C1 segment of cervical spinal cord (tissue), 14 donors: ENCODE data around the gene SV2B.
"Not testable (repeated sequence)": the region's sequence is repeated elsewhere in the genome, so short reads cannot be mapped to it uniquely, and the experiment has no call there.

Source experiments
- DNase-seq, 14 donors: peaks; one replicate each; lab custom pipeline; 2025; lab: John Stamatoyannopoulos, UW

Gene SV2B

GRCh38 chr15:91099995-91100813 lies at the start of gene SV2B:
TSS of gene SV2B (plus strand) at chr15:91100257. CDS start at chr15:91226264, 126,007 bp downstream.
- peak in 4 of 14 donors; percentile 18 to 76 (median 35) for DNase-seq

GRCh38 chr15:91051248-91051647 lies 48.8 kb upstream of the SV2B start:
- no peak for DNase-seq

GRCh38 chr15:91054816-91055215 lies 45.2 kb upstream of the SV2B start:
- DNase-seq, result no peak

- peak in 12 of 14 donors; percentile 9 to 85 (median 42) for DNase-seq
Measured at GRCh38 chr15:91055548-91056331, 44.3 kb upstream of the SV2B start.

- no peak for DNase-seq
Measured at GRCh38 chr15:91061230-91061629, 38.8 kb upstream of the SV2B start.

GRCh38 chr15:91061997-91062396 lies 38.1 kb upstream of the SV2B start:
- no peak for DNase-seq

GRCh38 chr15:91065505-91065904 lies 34.6 kb upstream of the SV2B start:
- no peak for DNase-seq

- no peak for DNase-seq
Measured at GRCh38 chr15:91067036-91067435, 33.0 kb upstream of the SV2B start.

GRCh38 chr15:91068436-91068835 lies 31.6 kb upstream of the SV2B start:
- no peak for DNase-seq

GRCh38 chr15:91068966-91069365 lies 31.1 kb upstream of the SV2B start:
- DNase-seq, result no peak

GRCh38 chr15:91070872-91071271 lies 29.2 kb upstream of the SV2B start:
- no peak for DNase-seq

GRCh38 chr15:91072161-91072560 lies 27.9 kb upstream of the SV2B start:
- DNase-seq, result no peak

- no peak for DNase-seq
Measured at GRCh38 chr15:91073077-91073476, 27.0 kb upstream of the SV2B start.

- no peak for DNase-seq
Measured at GRCh38 chr15:91073768-91074167, 26.3 kb upstream of the SV2B start.

- no peak for DNase-seq
Measured at GRCh38 chr15:91075739-91076138, 24.3 kb upstream of the SV2B start.

- no peak for DNase-seq
Measured at GRCh38 chr15:91077029-91077428, 23.0 kb upstream of the SV2B start.

GRCh38 chr15:91093866-91094265 lies 6.2 kb upstream of the SV2B start:
- DNase-seq, result not testable (repeated sequence)

GRCh38 chr15:91098451-91098850 lies 1.6 kb upstream of the SV2B start:
- DNase-seq, result no peak

- peak in 4 of 14 donors; percentile 23 to 76 (median 35) for DNase-seq
Measured at GRCh38 chr15:91099616-91099994, 452 bp upstream of the SV2B start.

GRCh38 chr15:91100814-91101607 lies 954 bp downstream of the SV2B start:
- DNase-seq, result peak in 2 of 14 donors; percentile 25 to 77

- peak in 1 of 14 donors; percentile 77 for DNase-seq
Measured at GRCh38 chr15:91101608-91101920, 1.5 kb downstream of the SV2B start.
